GM19035 (cell line): Measurements from ENCODE around the gene MICAL3.
"Not testable (repeated sequence)": the region's sequence is repeated elsewhere in the genome, so short reads cannot be mapped to it uniquely, and the experiment has no call there.

Experiments
- ATAC-seq: cut with Tn5 transposase; IDR thresholded peaks from one replicate; pipeline ENCODE4 v1.9.1; 2021; ENCODE audit not compliant: unreplicated experiment

The MICAL3 gene

GRCh38 chr22:17939011-17939410 lies 85.3 kb downstream of the MICAL3 start:
- ATAC-seq = no peak

DNA sequence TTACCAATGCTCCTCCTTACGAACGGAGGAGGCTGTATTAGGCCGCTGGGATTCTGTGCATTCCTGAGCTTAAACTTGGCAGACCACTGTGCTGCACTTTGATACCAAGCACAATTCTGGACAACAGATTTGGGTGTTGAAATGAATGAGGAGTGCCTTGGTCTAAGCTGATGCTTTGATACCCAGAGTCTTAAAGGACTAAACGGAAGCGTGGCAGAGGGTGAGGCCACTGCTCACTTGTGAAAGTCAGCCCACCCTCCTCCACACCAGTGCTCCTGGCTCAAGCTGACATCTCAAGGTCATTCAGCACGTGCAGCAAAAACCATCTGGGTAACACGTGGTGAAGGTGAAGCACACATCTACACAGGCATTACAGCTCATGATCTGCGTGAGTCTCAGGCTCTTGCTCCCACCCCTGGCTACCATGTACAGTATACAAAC lies 85.9 kb downstream of the MICAL3 start:
- ATAC-seq = no peak

- ATAC-seq = not testable (repeated sequence)
These were observed 91.9 kb downstream of the MICAL3 start for GRCh38 chr22:17932457-17932856.

DNA sequence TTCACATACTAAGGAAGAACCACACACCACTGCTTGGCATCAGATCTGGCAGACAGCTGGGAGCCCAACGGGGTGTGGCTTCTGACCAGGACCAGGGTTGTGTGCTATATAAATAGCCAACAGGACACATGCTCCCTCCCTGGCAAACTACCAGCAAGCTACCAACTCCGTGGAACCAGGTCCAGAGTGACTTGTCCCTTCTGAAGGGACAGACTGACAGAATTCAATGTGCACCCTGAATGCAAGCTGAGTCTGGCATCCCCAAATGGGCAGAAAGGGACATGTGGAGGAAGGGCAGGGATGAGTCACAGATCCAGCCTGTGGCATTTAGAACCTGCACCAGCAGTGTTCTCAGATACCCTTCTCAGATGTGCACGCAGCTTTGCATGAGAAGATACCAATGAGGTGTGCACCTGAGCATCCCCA lies 92.9 kb downstream of the MICAL3 start:
- ATAC-seq = no peak

GRCh38 chr22:17930455-17931313 lies 93.7 kb downstream of the MICAL3 start:
- no peak for ATAC-seq

GRCh38 chr22:17929909-17930308 lies 94.5 kb downstream of the MICAL3 start:
- no peak for ATAC-seq

GRCh38 chr22:17928391-17928790 lies 96.0 kb downstream of the MICAL3 start:
- ATAC-seq = no peak

GRCh38 chr22:17927062-17927461 lies 97.3 kb downstream of the MICAL3 start:
- ATAC-seq = no peak

- ATAC-seq = no peak
These were observed 97.8 kb downstream of the MICAL3 start for GRCh38 chr22:17926516-17926915.

DNA sequence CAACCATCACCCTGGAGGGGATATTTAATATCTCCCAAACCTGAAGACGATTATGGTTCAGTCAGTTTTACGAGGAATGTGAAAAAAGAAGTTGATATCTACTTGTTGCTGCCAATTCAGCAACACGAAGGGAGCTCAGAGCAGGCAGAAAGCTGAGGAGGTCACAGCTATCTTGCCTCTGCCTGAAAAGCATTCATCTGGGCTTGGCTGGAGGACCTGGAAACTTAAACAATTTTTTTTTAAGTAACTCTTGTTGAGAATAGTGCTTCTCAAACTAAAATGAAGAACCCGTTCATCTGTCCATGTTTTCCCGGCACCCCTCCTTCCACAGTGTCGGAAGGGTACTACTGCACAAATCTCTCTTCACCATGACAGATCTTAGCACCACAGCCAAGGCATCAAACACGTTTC lies 98.9 kb downstream of the MICAL3 start:
- ATAC-seq = no peak

DNA sequence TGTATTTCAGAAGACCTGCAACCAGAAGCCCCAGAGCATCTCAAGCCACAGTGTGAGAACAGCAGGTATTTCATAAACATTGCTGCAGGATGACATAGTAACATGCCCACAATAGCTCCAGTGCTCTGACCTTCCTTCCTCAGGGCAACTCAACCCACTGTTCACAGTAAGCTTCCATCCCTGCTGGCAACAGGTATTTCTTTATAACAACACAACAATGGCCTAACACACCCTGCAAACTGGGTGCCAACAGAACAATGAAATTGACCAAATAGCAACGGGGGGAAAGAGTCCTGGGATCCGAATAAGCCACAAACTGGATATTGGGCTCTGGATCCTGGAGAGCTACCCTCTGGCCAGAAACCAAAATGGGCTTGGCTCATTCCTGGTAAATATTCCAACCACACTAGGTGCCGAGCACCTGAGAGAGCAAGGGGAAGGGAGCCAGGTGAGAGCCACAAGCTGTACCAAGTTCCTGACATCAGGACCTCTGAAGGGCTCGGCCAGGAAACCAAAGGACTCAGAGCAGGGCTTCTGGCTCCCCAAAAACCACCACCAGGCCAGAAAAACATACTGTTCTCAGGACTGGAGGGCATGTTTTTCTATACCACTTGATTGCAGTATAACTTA lies 99.5 kb downstream of the MICAL3 start:
- no peak for ATAC-seq

- ATAC-seq = no peak
These were observed 100.3 kb downstream of the MICAL3 start for GRCh38 chr22:17924076-17924475.

DNA sequence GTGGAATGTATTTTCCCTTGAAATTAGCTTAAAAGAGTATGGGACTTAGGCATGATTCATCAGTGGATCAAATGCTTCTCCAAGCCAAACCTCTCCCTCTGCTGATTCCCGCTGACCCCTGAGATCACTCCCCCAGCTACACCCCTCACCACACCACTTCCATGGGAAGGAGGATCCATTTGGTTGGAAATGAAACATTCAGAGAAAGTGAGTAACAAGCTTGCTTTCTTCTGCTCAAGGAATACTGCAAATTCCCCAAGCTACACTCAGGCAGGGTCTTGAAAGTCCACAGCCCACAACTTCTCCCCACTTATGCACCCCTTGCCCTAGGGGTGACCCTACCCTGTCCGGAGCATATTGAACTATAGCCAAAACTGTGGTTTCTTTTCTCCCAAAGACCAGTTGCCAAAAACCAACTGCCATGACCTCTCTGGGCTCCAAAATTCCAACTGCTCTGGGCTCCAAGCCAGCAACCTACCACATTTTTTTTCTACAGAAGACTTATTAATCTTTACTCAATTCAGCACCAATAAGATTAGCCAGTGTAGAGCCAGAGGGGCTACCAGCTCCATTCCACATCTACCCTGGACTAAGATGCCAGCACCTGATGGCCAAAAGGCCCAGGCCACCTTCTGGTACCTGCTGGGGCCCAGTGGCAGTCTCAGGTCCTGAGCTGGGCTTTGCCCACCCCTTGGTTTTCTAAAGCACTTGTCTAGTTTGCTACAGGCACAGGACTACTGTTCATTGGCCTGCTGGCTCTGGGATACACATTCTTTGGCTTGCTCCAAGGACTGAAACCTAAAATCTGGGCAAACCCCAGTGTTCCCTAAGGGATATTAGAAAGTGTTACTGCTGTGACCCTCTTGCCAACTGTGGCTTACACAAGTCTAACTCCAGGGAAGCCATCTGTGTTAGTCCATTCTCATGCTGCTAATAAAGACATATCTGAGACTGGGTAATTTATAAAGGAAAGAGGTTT lies 101.1 kb downstream of the MICAL3 start:
- no peak for ATAC-seq

DNA sequence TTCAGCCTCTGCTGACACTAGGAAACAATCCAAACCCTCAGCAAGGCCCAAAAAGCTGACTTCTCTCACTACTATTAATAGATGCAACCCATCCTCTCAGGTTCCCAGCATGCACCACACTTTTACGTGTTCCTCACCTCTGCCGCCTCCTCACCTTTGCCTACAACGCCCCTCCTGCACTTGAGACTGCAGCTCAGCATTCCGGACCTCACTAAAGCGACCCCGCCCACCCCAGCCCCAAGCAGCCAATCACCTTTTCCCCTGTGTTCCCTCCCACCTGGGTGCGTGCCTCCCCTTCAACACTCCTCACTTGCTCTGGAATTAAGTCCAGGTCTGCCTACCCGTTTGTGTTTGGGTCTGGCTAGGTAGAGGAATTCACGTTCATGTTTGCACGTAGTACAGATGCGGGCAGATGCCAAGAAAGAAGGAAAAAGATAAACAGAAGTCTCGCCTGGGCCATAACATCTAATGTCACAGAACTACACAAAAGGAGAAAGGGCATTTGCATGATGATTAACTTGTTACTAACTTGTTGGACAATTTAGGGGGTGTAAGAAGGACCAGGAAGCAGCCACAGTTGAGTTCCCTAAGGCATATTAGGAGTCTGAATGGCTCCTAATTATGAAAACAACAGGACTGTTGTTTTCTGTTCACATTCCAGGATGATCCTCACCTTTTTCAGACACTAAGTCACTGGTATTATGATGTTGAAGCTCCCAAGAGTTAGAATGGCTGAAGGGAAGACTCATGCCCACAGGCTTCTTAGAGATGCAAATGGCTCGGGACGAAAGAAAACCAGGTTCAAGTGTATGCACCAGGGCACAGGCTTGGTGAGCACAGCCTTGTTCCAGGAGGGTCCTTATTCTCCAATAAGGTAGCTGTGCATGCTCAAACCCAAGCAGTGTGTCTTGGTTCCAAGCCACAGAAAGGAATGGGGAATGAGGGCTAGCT lies 102.2 kb downstream of the MICAL3 start:
- no peak for ATAC-seq

DNA sequence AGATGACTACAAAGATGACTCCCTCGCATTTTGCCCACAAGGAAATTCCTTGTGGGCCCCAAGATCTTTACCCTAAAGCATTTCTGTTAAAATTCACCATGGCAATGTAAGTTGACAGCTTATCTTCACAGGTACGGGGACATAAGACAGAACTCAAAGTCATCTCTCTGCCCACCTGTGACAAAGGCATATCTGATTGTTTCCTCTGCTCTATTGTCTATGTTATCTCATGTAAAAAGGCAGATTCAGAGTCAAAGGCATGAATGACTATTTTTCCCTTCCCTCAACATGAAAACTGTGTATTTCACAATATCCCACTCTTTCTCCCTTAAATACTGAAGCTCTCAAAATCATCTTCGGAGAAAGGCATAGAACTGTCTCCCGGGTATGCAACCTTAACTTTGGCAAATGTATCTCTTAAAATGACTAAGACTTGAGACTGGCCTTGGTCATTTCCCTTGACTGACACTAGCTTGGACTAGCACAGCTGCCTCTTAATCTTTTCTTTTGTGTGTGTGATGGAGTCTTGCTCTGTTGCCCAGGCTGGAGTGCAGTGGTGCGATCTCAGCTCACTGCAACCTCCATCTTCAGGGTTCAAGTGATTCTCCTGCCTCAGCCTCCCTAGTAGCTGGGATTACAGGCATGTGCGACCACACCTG lies 103.2 kb downstream of the MICAL3 start:
- no peak for ATAC-seq

GRCh38 chr22:17920145-17920605 lies 104.2 kb downstream of the MICAL3 start:
- no peak for ATAC-seq

GRCh38 chr22:17919276-17920144 lies 104.9 kb downstream of the MICAL3 start:
- no peak for ATAC-seq

DNA sequence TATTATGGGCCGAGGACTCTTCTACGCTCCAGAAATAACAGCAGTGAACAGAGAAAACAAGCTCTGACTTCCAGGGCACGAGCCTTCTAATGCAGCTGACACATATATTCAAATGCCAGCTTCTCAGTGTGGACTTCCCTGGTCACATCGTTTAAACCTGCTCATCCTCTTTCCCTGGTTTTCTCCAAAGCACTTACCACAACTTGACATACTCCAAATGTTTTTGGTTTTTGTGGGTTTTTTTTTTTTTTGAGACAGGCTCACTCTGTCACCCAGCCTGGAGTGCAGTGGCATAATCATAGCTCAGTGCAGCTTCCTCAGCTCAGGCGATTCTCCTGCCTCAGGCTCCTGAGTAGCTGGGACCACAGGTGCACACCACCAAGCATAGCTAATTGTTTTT lies 105.5 kb downstream of the MICAL3 start:
- ATAC-seq = no peak
